ENCODE measurements around the gene TP53INP2.

GRCh38 chr20:34706912-34707784 is 3.0 kb downstream of the TP53INP2 start:
- TF ChIP-seq CTCF (tag by site-specific recombination; IDR thresholded peaks at IDR 0.05) = no peak
- TF ChIP-seq, protein P1, sequence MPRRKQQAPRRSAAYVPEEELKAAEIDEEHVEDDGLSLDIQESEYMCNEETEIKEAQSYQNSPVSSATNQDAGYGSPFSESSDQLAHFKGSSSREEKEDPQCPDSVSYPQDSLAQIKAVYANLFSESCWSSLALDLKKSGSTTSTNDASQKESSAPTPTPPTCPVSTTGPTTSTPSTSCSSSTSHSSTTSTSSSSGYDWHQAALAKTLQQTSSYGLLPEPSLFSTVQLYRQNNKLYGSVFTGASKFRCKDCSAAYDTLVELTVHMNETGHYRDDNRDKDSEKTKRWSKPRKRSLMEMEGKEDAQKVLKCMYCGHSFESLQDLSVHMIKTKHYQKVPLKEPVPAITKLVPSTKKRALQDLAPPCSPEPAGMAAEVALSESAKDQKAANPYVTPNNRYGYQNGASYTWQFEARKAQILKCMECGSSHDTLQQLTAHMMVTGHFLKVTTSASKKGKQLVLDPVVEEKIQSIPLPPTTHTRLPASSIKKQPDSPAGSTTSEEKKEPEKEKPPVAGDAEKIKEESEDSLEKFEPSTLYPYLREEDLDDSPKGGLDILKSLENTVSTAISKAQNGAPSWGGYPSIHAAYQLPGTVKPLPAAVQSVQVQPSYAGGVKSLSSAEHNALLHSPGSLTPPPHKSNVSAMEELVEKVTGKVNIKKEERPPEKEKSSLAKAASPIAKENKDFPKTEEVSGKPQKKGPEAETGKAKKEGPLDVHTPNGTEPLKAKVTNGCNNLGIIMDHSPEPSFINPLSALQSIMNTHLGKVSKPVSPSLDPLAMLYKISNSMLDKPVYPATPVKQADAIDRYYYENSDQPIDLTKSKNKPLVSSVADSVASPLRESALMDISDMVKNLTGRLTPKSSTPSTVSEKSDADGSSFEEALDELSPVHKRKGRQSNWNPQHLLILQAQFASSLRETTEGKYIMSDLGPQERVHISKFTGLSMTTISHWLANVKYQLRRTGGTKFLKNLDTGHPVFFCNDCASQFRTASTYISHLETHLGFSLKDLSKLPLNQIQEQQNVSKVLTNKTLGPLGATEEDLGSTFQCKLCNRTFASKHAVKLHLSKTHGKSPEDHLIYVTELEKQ (tag by site-specific recombination; IDR thresholded peaks at IDR 0.05; ENCODE audit: borderline replicate concordance) = no peak

Data from HEK293 (cell line).